Neural crest cell (in vitro differentiated cells): Measurements from ENCODE around the gene ESR1. TPM values are rescaled to one million over a fixed set of nuclear protein-coding genes. Genes with fewer than 3 reads are reported as not detected.
A peak's percentile ranks its signal among the peaks of the same experiment; 100 is the strongest.

ENCODE experiments used
- DNase-seq: peaks from one replicate; pipeline ENCODE4 v3.0.0; 2021; ENCODE audit warnings: low read depth, mixed read lengths, low spot score
- H3K27ac Mint-ChIP-seq: one replicate; pipeline ENCODE4 v1.8.0; 2021; ENCODE audit warnings: mild to moderate bottlenecking, mixed read lengths; ENCODE audit not compliant: unreplicated experiment
- H3K27me3 Mint-ChIP-seq: 2 replicates; pipeline ENCODE4 v1.8.0; 2021; ENCODE audit warnings: low read depth, mild to moderate bottlenecking, mixed read lengths
- H3K36me3 Mint-ChIP-seq: 2 replicates; pipeline ENCODE4 v1.8.0; 2021; ENCODE audit warnings: low read depth, mild to moderate bottlenecking, mixed read lengths
- H3K4me1 Mint-ChIP-seq: 2 replicates; pipeline ENCODE4 v1.8.0; 2021; ENCODE audit warnings: mixed read lengths
- H3K4me3 Mint-ChIP-seq: one replicate; pipeline ENCODE4 v1.8.0; 2021; ENCODE audit warnings: mild to moderate bottlenecking, mixed read lengths
- H3K9me3 Mint-ChIP-seq: 2 replicates; pipeline ENCODE4 v1.8.0; 2021; ENCODE audit warnings: mixed read lengths
- CTCF ChIP-seq: fragments of 200-600 bp; sonication (generic); conservative IDR thresholded peaks from 2 replicates; pipeline ENCODE4 v1.5.0; 2021; ENCODE audit warnings: antibody characterized with exemption, mild to moderate bottlenecking
- total RNA-seq: library from RNA; stranded (reverse); gene quantifications from 2 replicates; pipeline ENCODE4 v1.2.1, GENCODE V29; 2021

The ESR1 gene
- total RNA-seq, 1 donor from 2014 or later, result not detected

GRCh38 chr6:152164957-152165356 lies 357.5 kb downstream of the ESR1 start:
- no peak for DNase-seq
- H3K4me3 Mint-ChIP-seq, result no peak overlapping the region
- H3K4me1 Mint-ChIP-seq, result no peaks in the 10 kb centered on the region
- no peaks in the 10 kb centered on the region for H3K27me3 Mint-ChIP-seq
- peaks cover 6% of the 10 kb centered on the region for H3K36me3 Mint-ChIP-seq
- H3K27ac Mint-ChIP-seq, result no peak overlapping the region
- no peak for TF ChIP-seq CTCF
- H3K9me3 Mint-ChIP-seq, result no peaks in the 10 kb centered on the region

- no peak for DNase-seq
- Mint-ChIP-seq H3K36me3 (peaks cover 8% of the 10 kb centered on the region), H3K9me3 (no peaks in the 10 kb centered on the region)
Observed at GRCh38 chr6:152166497-152166896, 359.0 kb downstream of the ESR1 start.

GRCh38 chr6:152166897-152167296 lies 359.4 kb downstream of the ESR1 start:
- no peak for DNase-seq
- Mint-ChIP-seq H3K27me3 (no peaks in the 10 kb centered on the region), H3K4me1 (no peaks in the 10 kb centered on the region), H3K9me3 (no peaks in the 10 kb centered on the region), H3K36me3 (peaks cover 8% of the 10 kb centered on the region), H3K4me3 (no peak overlapping the region), H3K27ac (no peak overlapping the region)
- no peak for TF ChIP-seq CTCF

More at GRCh38 chr6:152166497-152166896, 359.0 kb downstream of the ESR1 start:
- Mint-ChIP-seq H3K27ac (no peak overlapping the region), H3K4me1 (no peaks in the 10 kb centered on the region), H3K27me3 (no peaks in the 10 kb centered on the region), H3K4me3 (no peak overlapping the region)
- TF ChIP-seq CTCF, result no peak

- no peak overlapping the region for H3K27ac Mint-ChIP-seq
- no peak for TF ChIP-seq CTCF
- no peaks in the 10 kb centered on the region for H3K9me3 Mint-ChIP-seq
- no peak for DNase-seq
- no peak overlapping the region for H3K4me3 Mint-ChIP-seq
- peaks cover 8% of the 10 kb centered on the region for H3K36me3 Mint-ChIP-seq
- H3K4me1 Mint-ChIP-seq, result no peaks in the 10 kb centered on the region
- no peaks in the 10 kb centered on the region for H3K27me3 Mint-ChIP-seq
Observed at GRCh38 chr6:152167641-152168603, 360.4 kb downstream of the ESR1 start.

- peak overlapping the region; percentile 12 for H3K27ac Mint-ChIP-seq
- no peak for DNase-seq
- H3K4me1 Mint-ChIP-seq, result no peaks in the 10 kb centered on the region
- no peaks in the 10 kb centered on the region for H3K9me3 Mint-ChIP-seq
- TF ChIP-seq CTCF, result no peak
- H3K36me3 Mint-ChIP-seq, result peaks cover 6% of the 10 kb centered on the region
- no peaks in the 10 kb centered on the region for H3K27me3 Mint-ChIP-seq
- no peak overlapping the region for H3K4me3 Mint-ChIP-seq
Observed at GRCh38 chr6:152170313-152170701, 362.8 kb downstream of the ESR1 start.
